ENCODE results near the gene PI4K2A.
"Not testable (repeated sequence)": the region's sequence is repeated elsewhere in the genome, so short reads cannot be mapped to it uniquely, and the experiment has no call there.

Gene PI4K2A

DNA sequence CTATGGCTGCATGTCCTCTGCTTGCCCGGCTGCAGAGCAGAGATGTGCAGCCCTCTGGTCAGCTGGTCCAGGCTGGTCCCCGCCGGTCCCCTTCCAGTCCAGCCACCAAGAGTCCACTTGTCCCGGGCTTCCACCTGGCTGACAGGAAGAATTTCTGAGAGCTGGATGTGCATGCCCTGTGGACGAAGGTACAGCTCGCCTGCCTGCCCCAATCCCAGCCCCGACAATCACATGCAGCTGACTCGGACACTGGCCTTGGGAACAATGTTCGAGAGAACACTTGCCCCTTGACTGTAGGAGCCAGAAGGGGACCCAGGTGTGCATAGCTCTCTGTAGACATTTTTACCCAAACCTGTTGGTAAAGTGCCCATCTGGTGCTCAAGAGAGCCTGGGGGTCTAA is 34.8 kb downstream of the PI4K2A start:
- DNase-seq, result no peak

DNA sequence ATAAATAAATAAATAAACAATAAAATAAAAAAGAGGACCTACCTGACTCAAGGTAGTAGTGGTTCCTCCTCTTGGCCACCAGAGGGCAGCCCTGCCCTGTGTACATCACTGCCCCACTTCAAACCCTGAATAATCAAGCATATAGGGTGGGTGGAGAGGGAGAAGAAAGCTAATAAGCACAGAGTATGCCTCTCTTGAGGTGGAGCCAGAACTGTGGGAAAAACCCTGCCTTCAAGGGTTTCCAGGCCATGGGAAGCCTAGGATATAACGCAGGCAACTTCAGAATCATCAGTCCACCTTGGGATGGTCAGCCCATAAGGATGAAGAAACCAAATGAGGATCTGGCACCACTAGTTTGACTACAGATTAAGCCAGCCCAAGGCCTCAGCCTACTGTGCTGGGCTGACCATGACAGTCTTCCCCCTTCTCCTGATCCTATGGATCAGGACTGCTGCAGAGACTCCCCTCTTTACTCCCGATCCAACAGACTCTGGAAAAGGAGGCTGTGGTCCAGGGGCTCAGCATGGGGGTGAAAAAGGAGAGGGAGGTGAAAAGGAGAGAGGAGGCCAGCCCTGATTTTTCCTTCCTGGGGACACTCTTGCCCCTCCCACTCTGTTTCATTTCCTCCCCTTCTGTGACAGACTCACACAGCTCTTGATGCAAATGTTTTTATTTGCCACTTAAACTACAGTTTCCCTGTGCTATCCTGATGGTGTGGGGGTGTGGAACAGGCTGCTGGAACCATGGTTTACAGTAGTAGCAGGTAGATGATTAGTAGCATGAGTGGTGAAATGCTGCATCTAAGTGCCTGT is 36.5 kb downstream of the PI4K2A start:
- DNase-seq, result peak; percentile 10

DNA sequence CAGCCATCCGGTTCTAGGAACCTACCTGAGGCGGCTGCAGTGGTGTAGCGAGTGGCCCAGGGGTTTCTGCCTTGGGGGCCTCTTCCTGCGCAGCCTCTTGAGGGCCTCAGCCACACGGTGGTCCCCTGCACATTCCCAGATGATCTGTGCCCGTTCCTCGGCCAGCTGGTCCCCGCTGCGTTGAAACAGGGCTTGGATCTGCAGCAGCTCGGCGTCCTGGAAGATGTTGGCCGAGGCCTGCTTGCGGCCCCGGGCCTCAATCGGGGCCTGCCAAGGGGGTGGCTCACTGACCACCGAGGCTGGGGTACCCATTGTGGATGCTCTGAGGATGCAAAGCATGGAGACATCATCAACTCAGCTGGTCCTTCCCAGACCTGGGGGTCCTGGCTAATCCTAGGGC is 39.1 kb downstream of the PI4K2A start:
- no peak for DNase-seq

DNA sequence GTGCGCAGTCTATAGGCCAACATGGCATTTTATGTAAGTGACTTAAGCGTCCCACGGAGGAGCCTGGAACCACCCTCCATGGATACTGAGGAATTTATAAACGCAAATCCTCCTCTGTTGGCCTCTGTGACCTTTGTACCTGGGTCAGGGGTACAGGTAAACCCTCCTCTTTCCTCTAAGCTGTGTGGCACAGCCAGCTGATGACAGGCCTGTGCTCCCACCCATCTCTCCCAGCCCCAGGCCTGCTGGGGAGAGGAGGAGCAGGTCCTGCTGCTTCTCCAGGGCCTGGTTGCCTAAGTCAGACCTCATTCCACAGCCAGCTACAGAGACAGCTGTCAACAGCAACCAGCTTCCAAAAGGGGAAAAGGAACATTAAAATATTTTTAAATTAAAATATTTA is 41.6 kb downstream of the PI4K2A start:
- no peak for DNase-seq

DNA sequence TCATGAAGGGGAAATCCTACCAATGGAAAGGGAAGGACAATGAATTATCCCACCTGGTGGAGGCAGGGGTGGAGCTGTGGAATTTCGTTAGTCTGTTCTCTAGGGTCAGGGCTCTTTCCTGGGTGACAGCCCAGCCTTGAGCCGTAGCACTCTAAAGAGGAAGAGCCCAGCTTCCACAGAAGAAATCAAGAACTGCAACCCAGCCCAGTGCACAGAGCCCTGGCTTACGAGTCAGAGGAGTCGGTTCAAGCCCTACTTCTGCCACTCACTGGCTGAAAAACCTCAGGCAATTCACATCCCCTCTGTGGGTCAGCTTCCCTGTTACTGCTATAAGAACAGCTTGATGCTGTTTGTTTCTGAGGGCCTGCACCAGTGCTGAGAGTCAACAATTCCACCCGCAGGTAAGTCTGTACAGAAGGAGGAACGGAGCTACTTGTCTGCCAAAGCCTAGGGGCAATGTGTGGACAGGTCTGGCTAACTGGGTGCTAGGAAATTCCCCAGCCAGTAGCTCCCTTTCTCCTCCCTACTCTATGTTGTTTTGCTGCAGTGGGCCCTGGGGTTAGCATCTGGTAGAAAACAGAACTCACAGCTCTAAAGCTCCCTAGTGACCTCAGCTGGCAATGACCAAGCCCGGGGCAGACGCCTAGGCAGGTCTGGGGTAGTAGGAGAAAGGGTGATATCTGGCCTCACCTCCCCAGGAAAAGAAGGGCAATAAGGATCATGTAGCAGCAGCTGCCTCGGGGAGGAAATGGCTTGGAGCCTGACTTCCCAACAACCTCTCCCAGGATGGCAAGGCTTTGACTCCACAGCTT is 43.3 kb downstream of the PI4K2A start:
- DNase-seq, result peak; percentile 80

DNA sequence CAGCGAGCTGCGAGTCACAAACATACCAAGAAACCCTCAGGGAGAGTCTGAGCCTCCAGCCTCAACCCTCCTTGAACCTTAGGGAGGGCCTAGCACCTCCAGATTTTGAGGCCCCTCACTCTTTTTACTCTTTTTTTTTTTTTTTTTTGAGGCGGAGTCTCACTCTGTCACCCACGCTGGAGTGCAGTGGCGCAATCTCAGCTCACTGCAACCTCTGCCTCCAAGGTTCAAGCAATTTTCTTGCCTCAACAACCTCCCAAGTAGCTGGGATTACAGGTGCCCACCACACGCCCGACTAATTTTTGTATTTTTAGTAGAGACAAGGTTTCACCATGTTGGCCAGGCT is 43.9 kb downstream of the PI4K2A start:
- DNase-seq, result not testable (repeated sequence)

DNA sequence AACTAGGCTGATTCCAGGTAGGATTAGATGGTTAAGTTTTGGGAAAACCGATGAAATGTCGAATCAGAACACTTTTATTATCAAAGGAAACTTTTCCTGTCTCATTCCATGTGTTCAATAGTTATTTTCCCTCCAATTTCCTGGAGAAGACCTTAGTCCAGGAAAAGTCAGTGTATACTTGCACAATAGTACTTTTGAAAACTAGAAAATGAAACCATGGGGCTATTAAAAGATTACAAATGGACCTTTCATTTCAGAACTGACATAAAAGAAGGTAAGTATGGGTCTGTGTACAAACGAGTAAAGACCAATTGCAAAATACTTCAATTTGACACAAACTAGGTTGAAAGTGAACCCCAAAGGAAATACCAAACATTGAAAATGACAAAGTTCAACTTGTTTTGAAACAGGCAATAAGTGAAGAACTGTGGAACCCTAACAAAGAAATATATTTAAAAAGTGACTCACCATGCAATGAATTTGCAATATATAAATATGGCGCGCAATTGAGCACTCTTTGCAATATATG is 44.5 kb downstream of the PI4K2A start:
- DNase-seq, result no peak

DNA sequence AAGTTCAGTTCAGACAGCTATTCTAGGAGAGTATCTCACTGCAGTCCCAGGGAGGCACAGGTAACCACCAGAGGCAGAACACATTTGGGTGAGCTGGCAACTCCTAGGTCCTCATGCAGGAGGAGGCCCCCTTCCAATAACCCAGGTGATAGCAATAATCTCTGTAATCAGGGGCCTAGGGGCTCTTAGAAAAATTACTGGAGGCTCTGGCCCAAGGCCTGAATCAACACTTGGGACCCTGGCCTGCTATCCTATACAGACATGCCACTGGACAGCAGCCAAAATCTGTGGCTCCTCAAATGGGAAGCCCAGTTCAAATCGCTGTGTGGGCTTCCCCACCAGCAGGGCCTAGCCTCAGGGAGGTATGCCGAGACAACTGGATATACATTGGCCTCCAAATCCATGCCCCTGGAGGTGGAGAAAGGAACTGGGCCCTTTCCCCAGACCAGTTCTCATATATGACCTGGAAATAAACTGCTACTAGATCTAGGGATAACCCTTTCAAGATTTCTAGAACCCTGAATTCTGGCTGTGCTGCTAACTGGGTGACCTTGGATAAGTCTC is 45.0 kb downstream of the PI4K2A start:
- no peak for DNase-seq

DNA sequence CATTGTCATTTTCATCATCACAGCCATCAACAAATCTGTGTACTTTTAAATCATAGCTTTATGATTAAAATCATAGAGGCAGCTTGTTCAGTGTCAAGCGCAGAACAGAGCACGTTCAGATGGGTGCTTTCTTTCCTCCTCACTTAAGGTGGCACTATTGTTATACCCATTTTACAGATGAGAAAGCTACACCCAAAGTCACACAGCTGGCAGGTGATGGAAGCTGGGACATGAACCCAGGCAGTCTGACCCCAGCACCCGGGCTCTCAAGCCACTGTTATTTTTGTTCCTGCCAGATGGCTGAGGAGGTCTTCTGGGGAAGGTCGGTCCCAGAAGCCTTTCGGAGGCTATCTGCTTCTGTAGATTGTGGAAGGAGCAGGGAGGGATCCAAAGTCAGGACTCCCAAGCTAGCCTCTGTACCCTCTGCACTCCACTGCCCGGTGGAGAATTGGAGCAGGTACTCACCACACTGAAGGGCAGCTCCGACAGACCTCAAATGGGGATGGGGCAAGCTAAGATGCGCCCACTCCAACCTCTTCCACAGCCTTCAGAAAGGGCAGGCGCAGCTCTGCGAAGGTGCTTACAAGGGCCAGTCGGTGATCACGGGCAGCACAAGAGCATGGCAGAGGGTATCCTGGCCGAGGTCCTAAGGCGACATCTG is 46.0 kb downstream of the PI4K2A start:
- no peak for DNase-seq

DNA sequence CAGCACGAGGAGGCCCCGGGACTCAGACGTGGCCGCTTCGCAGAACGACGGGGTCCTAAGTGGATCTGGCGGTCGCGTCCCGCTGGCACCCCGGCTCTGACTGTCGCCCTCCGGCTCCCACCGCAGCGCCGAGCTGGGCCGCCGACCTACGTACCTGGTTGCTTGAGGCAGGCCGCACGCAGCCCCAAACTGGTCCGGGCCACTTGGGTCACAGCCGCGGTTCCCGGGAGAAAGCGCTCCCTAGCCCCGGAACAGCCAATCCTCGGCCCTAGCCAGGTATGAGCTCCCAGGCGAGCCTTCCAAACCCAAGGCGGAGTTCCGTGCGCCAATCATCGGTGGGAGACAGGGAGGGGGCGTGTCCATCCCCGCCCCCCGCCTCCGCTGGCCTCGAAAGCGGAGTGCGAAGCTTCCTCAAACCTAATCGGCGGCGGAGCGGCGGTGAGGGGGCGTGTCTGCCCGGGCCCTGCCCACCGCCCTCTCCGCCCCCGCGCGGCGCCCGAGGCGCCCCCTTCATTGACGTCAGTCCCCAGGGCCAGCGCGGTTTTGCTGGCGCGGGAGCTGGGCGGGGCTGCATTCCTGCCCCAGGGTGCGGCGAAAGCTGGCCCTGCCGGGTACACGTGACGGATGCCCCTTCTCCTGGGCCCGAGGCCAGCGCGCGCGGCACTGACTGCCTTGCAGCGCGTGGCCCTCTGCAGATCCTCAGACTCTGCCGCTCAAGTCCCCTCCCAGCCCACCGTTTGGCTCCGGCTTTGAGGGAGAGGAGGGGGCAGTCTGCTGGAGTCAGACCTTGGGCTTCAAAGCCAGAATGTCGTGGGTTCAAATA is 46.7 kb downstream of the PI4K2A start, which contains the start of gene AVPI1:
Gene AVPI1, minus strand, starts transcription at position 280 of the 823 bp plus-strand sequence. CDS start 7,336 bp downstream, outside the sequence.
- DNase-seq, result peak; percentile 94

DNA sequence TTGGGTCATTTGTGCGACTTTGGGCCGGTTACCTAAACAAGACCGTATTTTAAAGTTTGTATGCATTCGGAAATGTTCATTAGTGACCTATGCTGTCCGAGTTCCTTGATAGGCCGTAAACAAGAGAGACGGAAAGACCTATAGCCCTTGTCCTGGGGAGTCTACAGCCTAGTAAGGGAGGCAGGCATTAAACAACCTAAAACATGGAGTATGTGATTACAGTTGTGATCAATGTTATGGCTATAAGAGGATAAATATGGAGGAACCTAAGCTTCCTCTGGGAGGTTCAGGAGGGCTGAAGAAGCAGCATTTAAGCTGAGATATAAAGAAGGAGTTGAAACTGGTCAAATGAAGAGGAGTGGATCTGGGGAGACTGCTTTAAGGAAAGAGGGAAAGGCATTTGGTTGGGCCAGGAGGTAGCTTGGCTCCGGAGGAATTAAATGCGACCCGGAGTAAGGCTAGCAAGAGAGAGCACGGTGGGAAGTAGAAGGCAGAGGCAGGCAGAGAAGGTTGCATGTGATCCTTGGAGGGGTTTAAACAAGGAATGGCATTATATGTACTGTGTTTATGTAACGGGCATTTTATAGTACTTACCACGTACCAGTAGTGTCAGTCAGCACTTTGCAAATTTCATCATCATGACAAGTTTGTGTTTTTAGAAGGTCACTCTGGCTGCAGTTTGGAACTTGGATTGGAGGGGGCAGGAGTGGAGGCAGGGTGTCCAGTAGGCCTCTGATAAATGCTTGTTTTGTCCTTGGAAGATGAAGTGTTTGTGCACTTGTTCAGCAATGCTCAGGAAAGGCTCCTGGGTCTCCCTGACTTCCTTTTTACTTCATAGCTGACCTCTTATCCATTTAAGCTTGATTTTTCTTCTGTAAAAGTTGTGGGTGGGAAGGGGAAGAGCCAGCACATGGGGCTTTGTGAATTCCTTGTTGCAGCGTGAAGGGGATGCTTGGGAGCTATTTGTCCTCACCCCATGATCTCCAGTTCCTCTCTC is 47.6 kb downstream of the PI4K2A start:
- DNase-seq, result peak; percentile 26

DNA sequence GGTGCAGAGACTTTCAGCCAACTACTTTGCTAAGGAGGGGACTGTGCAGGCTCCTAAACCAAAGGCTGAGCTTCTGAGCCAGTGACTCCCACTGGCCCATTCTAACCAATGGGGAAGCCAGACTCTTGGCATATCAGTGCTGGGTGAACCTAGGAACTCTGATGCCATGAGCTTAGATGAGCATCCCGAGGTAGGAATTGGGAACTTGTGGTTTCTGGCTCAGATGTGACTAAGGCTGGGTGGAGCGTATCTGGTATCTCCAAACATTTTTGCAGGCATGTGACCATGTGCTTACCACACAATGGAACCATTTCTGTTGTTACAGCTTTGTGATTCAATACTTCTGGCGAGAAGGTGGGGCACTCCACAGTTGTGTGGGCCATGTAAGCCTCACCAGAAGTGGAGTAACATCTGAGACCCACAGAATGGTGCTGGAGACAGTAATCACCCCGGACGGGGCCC is 49.1 kb downstream of the PI4K2A start:
- DNase-seq, result peak; percentile 90

DNA sequence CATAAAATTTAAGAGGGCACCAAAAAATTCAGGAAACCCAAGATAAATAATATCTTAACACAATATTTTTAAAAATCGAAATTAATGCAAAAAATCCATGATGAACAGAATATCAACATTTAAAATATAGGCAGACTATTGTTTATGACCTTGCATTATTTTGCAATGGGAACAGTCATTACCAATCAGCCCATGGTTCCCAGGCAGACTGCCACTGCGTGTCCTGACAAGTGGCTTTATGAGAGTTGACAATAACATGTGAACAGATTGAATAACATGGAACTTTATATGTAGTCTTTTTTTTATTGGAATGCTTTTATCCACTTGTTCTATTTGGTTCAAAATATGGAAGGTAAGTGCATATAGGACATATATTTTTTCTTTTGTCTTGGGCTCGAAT is 49.7 kb downstream of the PI4K2A start:
- DNase-seq, result no peak

DNA sequence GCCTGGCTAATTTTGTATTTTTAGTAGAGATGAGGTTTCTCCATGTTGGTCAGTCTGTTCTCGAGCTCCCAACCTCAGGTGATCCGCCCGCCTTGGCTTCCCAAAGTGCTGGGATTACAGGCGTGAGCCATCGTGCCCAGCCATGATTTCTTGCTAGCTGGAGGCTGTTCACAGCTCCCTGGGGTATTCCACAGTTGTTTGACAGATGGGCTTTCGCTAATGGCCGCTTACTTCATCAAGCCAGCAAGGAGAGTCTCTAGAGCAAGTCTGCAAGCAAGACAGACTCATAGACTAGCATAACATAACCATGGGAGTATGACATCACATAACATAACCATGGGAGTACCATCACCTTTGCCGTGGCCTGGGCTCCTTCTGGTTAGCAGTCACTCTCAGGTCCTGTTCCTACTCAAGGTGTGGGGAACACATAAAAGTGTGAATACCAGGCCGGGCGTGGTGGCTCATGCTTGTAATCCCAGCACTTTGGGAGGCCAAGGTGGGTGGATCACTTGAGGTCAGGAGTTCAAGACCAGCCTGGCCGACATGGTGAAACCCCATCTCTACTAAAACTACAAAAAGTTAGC is 57.7 kb downstream of the PI4K2A start:
- not testable (repeated sequence) for DNase-seq

DNA sequence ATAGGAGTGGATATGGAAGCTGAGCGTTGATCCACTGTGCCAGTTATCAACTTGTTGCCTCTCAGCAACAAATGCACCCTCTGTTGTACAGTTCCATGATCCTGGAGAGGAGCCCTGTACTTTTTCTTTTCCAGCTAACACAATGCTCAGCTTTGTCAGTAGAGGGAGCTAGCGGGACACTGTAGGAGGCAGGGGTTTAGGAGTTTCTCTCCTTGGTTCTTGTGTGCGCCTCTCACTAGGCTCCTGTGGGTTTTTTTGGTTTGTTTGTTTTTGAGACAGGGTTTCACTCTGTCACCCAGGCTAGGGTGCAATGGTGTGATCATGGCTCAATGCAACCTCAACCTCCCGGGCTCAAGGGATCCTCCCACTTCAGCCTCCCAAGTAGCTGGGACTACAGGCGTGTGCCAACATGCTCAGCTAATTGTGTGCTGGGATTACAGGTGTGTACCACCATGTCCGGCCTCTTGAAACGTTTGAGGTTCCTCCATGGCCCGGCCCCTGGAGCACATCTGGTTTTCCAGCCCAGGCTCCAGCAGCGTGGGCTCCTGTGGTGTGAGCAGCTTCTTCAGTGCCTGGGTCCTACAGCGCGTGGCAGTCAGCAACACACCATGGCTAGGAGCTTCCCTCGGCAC is 61.1 kb downstream of the PI4K2A start:
- peak; percentile 72 for DNase-seq

DNA sequence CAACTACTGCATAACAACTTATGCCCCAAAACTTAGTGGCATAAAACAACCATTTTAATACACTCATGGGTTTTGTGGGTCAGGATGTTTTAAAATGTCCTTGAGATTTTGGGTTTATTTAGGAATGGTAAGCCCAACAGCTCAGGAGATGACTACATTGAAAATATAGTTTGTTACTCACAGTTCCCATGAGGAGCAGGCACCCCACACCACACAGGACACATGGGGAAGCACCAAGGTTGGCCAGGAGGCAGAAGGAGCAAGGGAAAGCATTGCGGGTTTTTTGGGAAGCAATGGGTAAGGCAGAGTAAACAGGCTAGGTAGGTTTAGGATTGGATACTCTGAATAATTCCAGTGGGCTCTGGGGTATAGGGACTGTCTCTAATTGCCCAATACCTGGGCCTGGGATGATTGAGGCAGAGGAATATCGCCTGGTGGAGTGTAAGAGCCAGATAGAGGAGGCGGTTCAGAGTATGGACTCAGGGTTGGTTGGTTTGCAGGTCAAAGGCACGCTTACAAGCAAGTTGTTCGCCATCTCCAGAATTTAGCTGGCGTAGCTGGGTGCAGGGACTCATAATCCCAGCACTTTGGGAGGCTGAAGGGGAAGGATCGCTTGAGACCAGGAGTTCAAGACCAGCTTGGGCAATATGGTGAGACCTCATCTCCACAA is 63.1 kb downstream of the PI4K2A start:
- DNase-seq, result no peak

DNA sequence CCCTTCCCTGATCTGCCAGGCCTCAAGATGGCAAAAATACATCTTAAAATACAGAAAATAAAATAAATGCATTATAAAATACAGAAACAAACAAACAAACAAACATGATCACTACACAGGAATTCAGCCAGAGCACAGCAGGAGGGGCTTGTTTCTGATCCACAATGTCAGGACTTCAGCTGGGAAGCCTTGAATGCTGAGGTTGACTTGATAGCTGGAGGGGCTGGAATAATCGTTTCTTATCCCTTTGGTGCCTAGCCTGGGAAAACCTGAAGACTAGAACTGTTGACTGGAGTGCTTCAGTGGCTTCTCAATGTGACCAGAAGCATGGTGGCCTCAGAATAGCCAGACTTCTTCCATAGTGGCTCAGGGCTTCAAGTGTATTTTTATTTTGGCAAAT is 63.9 kb downstream of the PI4K2A start:
- DNase-seq, result no peak

DNA sequence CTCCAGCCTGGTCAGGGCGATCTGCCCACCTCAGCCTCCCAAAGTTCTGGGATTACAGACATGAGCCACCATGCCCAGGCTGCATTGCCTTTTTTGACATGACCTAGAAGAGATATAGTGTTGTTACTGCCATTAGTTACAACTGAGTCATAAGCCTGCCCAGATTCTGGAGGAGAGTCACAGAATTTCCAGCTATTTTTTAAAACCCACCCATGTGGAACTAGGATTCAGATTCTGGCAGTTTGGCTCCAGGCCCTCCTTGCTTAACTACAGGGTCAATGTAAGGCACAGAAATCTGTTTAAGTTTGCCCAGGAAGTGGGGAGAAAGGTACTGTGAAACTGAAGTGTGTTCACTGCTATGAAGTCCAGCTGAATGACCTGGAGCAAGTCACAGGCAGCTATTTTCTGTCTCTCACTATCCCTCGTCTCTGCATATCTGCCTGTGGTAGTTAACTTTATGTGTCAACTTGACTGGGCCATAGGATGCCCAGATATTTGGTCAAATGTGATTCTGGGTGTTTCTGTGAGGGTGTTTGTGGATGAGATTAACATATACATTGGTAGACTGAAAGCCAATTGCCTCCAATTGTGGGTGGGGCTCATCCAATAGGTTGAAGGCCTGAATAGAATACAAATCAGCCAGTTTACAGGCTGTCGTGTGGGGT is 64.7 kb downstream of the PI4K2A start:
- DNase-seq, result no peak
